Breast epithelium (tissue), 3 donors: ENCODE measurements around the gene SIM1.

Experiments used
- POLR2A ChIP-seq: fragments of 450-650 bp; IDR thresholded peaks from one replicate; pipeline ENCODE4 v1.6.1; 2016; ENCODE audit warnings: antibody characterized with exemption, mild to moderate bottlenecking, moderate library complexity
- POLR2AphosphoS5 ChIP-seq, 3 donors: sonication (generic); formaldehyde crosslinking; IDR thresholded peaks; one replicate each; pipeline ENCODE4 v1.6.1; 2017; ENCODE audit warnings: antibody characterized with exemption in 3 of 3
- TF ChIP-seq, protein P1 (sequence below), 3 donors: fragments of 450-650 bp; IDR thresholded peaks; one replicate each; pipeline ENCODE4 v1.5.1; 2016 to 2017; ENCODE audit warnings: antibody characterized with exemption in 3 of 3, mild to moderate bottlenecking in 3 of 3, moderate library complexity in 3 of 3

GRCh38 chr6:100427452-100427851 is 37.3 kb downstream of the SIM1 start:
- TF ChIP-seq POLR2AphosphoS5 (IDR thresholded peaks at IDR 0.05) = no peak
- TF ChIP-seq, protein P1, sequence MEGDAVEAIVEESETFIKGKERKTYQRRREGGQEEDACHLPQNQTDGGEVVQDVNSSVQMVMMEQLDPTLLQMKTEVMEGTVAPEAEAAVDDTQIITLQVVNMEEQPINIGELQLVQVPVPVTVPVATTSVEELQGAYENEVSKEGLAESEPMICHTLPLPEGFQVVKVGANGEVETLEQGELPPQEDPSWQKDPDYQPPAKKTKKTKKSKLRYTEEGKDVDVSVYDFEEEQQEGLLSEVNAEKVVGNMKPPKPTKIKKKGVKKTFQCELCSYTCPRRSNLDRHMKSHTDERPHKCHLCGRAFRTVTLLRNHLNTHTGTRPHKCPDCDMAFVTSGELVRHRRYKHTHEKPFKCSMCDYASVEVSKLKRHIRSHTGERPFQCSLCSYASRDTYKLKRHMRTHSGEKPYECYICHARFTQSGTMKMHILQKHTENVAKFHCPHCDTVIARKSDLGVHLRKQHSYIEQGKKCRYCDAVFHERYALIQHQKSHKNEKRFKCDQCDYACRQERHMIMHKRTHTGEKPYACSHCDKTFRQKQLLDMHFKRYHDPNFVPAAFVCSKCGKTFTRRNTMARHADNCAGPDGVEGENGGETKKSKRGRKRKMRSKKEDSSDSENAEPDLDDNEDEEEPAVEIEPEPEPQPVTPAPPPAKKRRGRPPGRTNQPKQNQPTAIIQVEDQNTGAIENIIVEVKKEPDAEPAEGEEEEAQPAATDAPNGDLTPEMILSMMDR (IDR thresholded peaks at IDR 0.05) = no peak
- TF ChIP-seq POLR2A = no peak
